Measurements from ENCODE around the gene GPX7.

Gene GPX7

GRCh38 chr1:52603630-52604029 is 1.5 kb downstream of the GPX7 start (continued):
- TF ChIP-seq, protein P1, sequence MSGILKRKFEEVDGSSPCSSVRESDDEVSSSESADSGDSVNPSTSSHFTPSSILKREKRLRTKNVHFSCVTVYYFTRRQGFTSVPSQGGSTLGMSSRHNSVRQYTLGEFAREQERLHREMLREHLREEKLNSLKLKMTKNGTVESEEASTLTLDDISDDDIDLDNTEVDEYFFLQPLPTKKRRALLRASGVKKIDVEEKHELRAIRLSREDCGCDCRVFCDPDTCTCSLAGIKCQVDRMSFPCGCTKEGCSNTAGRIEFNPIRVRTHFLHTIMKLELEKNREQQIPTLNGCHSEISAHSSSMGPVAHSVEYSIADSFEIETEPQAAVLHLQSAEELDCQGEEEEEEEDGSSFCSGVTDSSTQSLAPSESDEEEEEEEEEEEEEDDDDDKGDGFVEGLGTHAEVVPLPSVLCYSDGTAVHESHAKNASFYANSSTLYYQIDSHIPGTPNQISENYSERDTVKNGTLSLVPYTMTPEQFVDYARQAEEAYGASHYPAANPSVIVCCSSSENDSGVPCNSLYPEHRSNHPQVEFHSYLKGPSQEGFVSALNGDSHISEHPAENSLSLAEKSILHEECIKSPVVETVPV (CRISPR knock-in tag; IDR thresholded peaks at IDR 0.05): no peak

GRCh38 chr1:52604063-52604770 is 2.0 kb downstream of the GPX7 start:
- ATAC-seq: no peak
- no peak for TF ChIP-seq ZNF70 (CRISPR knock-in tag; IDR thresholded peaks at IDR 0.05)
- TF ChIP-seq, protein P1 (CRISPR knock-in tag; IDR thresholded peaks at IDR 0.05): no peak
- no peak for TF ChIP-seq ZNF8 (CRISPR knock-in tag; IDR thresholded peaks at IDR 0.05)
- no peak for TF ChIP-seq GLIS3 (CRISPR knock-in tag; IDR thresholded peaks at IDR 0.05)
- no peak for TF ChIP-seq CSDC2 (CRISPR knock-in tag; IDR thresholded peaks at IDR 0.05)
- TF ChIP-seq ESRRG (CRISPR knock-in tag; IDR thresholded peaks at IDR 0.05): no peak
- TF ChIP-seq TCF4 (CRISPR knock-in tag; IDR thresholded peaks at IDR 0.05; ENCODE audit: borderline replicate concordance): no peak
- no peak for TF ChIP-seq BACH2 (CRISPR knock-in tag; IDR thresholded peaks at IDR 0.05; ENCODE audit: borderline replicate concordance)
- no peak for TF ChIP-seq RARB (CRISPR knock-in tag; IDR thresholded peaks at IDR 0.05)
- no peak for TF ChIP-seq TOX (CRISPR knock-in tag; IDR thresholded peaks at IDR 0.05; ENCODE audit: borderline replicate concordance)
- no peak for TF ChIP-seq PPARA (CRISPR knock-in tag; IDR thresholded peaks at IDR 0.05; ENCODE audit: borderline replicate concordance)
- TF ChIP-seq ARNTL (CRISPR knock-in tag; IDR thresholded peaks at IDR 0.05; ENCODE audit: borderline replicate concordance, low read depth): no peak
- TF ChIP-seq ZFP3 (CRISPR knock-in tag; IDR thresholded peaks at IDR 0.05): no peak

GRCh38 chr1:52613636-52614373 is 11.6 kb downstream of the GPX7 start:
- TF ChIP-seq BACH2 (CRISPR knock-in tag; IDR thresholded peaks at IDR 0.05; ENCODE audit: borderline replicate concordance) (no peak), TCF4 (CRISPR knock-in tag; IDR thresholded peaks at IDR 0.05; ENCODE audit: borderline replicate concordance) (no peak), ZNF70 (CRISPR knock-in tag; IDR thresholded peaks at IDR 0.05) (no peak), GLIS3 (CRISPR knock-in tag; IDR thresholded peaks at IDR 0.05) (no peak), PATZ1 (CRISPR knock-in tag; IDR thresholded peaks at IDR 0.05; ENCODE audit: borderline replicate concordance) (no peak), TOX (CRISPR knock-in tag; IDR thresholded peaks at IDR 0.05; ENCODE audit: borderline replicate concordance) (no peak), ZFP30 (CRISPR knock-in tag; IDR thresholded peaks at IDR 0.05) (no peak), RARB (CRISPR knock-in tag; IDR thresholded peaks at IDR 0.05) (no peak), ZNF565 (CRISPR knock-in tag; conservative IDR thresholded peaks at IDR 0.05; ENCODE audit: low read depth) (no peak), ZC3H10 (CRISPR knock-in tag; IDR thresholded peaks at IDR 0.05) (no peak), CSDC2 (CRISPR knock-in tag; IDR thresholded peaks at IDR 0.05) (no peak), SNAI2 (CRISPR knock-in tag; IDR thresholded peaks at IDR 0.05) (no peak)
- TF ChIP-seq, protein P2, sequence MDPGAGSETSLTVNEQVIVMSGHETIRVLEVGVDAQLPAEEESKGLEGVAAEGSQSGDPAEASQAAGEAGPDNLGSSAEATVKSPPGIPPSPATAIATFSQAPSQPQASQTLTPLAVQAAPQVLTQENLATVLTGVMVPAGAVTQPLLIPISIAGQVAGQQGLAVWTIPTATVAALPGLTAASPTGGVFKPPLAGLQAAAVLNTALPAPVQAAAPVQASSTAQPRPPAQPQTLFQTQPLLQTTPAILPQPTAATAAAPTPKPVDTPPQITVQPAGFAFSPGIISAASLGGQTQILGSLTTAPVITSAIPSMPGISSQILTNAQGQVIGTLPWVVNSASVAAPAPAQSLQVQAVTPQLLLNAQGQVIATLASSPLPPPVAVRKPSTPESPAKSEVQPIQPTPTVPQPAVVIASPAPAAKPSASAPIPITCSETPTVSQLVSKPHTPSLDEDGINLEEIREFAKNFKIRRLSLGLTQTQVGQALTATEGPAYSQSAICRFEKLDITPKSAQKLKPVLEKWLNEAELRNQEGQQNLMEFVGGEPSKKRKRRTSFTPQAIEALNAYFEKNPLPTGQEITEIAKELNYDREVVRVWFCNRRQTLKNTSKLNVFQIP (CRISPR knock-in tag; IDR thresholded peaks at IDR 0.05; ENCODE audit: borderline replicate concordance, low read depth): no peak
- TF ChIP-seq, protein P3, sequence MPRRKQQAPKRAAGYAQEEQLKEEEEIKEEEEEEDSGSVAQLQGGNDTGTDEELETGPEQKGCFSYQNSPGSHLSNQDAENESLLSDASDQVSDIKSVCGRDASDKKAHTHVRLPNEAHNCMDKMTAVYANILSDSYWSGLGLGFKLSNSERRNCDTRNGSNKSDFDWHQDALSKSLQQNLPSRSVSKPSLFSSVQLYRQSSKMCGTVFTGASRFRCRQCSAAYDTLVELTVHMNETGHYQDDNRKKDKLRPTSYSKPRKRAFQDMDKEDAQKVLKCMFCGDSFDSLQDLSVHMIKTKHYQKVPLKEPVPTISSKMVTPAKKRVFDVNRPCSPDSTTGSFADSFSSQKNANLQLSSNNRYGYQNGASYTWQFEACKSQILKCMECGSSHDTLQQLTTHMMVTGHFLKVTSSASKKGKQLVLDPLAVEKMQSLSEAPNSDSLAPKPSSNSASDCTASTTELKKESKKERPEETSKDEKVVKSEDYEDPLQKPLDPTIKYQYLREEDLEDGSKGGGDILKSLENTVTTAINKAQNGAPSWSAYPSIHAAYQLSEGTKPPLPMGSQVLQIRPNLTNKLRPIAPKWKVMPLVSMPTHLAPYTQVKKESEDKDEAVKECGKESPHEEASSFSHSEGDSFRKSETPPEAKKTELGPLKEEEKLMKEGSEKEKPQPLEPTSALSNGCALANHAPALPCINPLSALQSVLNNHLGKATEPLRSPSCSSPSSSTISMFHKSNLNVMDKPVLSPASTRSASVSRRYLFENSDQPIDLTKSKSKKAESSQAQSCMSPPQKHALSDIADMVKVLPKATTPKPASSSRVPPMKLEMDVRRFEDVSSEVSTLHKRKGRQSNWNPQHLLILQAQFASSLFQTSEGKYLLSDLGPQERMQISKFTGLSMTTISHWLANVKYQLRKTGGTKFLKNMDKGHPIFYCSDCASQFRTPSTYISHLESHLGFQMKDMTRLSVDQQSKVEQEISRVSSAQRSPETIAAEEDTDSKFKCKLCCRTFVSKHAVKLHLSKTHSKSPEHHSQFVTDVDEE (CRISPR knock-in tag; IDR thresholded peaks at IDR 0.05): no peak
- TF ChIP-seq, protein P1 (CRISPR knock-in tag; IDR thresholded peaks at IDR 0.05): no peak
- no peak for ATAC-seq
